ENCODE results near the gene RHEX.

DNA sequence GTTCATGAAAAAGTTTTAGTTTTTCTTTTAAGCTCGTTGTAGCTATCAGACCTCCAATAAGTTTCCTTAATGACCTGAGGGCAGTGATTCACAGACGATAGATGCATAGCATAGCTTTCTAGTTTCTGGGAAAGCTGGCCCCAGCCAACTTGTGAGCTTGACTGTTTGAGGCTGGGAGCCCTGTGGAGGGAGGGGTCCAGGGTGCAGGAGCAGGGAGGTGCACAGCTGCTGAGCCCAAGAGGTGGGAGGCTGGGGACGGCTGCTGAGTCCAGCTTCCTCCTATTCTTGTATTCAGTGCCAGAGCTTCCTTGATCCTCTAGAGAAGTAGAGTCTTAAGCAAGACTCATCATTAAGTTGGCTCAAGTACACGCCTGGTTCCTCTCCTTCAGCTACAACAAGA is 75.2 kb downstream of the RHEX start:
- TF ChIP-seq TAF1 (IDR thresholded peaks at IDR 0.05; ENCODE audit: borderline replicate concordance, low read depth, low read length) (no peak), SIN3A (IDR thresholded peaks at IDR 0.05; ENCODE audit: borderline replicate concordance, low read depth, low read length) (no peak), SMC3 (IDR thresholded peaks at IDR 0.05; ENCODE audit: low read depth, low read length) (no peak), EP300 (IDR thresholded peaks at IDR 0.05; ENCODE audit: borderline replicate concordance in 1 of 2, low read depth in 1 of 2, low read length in 1 of 2) (no peak), EZH2phosphoT487 (IDR thresholded peaks at IDR 0.05; ENCODE audit: borderline replicate concordance, low read depth) (no peak)
- TF ChIP-seq, protein P1, sequence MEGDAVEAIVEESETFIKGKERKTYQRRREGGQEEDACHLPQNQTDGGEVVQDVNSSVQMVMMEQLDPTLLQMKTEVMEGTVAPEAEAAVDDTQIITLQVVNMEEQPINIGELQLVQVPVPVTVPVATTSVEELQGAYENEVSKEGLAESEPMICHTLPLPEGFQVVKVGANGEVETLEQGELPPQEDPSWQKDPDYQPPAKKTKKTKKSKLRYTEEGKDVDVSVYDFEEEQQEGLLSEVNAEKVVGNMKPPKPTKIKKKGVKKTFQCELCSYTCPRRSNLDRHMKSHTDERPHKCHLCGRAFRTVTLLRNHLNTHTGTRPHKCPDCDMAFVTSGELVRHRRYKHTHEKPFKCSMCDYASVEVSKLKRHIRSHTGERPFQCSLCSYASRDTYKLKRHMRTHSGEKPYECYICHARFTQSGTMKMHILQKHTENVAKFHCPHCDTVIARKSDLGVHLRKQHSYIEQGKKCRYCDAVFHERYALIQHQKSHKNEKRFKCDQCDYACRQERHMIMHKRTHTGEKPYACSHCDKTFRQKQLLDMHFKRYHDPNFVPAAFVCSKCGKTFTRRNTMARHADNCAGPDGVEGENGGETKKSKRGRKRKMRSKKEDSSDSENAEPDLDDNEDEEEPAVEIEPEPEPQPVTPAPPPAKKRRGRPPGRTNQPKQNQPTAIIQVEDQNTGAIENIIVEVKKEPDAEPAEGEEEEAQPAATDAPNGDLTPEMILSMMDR (IDR thresholded peaks at IDR 0.05), result no peak
- TF ChIP-seq, protein P2, sequence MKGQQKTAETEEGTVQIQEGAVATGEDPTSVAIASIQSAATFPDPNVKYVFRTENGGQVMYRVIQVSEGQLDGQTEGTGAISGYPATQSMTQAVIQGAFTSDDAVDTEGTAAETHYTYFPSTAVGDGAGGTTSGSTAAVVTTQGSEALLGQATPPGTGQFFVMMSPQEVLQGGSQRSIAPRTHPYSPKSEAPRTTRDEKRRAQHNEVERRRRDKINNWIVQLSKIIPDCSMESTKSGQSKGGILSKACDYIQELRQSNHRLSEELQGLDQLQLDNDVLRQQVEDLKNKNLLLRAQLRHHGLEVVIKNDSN (IDR thresholded peaks at IDR 0.05; ENCODE audit: borderline replicate concordance, low read depth), result no peak

Data from SK-N-SH (cell line).